ENCODE results near the gene SLC1A3.
"Not testable (repeated sequence)": the region's sequence is repeated elsewhere in the genome, so short reads cannot be mapped to it uniquely, and the experiment has no call there.

The SLC1A3 gene

GRCh38 chr5:36637101-36637500 is 30.7 kb downstream of the SLC1A3 start:
- Histone ChIP-seq H3K27me3 (ENCODE audit: control insufficient read depth, insufficient read depth, low read length) (no peaks in the 10 kb centered on the region), H3K4me3 (ENCODE audit: low read depth, low read length) (no peak overlapping the region), H3K36me3 (ENCODE audit: control insufficient read depth, insufficient read depth, low read length) (no peaks in the 10 kb centered on the region), H3K9ac (ENCODE audit: low read depth, low read length) (no peak overlapping the region), H3K9me3 (ENCODE audit: control insufficient read depth, insufficient read depth, low read length) (no peaks in the 10 kb centered on the region), H3K4me1 (ENCODE audit: control insufficient read depth, insufficient read depth, low read length) (no peaks in the 10 kb centered on the region)

- H3K36me3 ChIP-seq (ENCODE audit: control insufficient read depth, insufficient read depth, low read length), result no peaks in the 10 kb centered on the region
- no peaks in the 10 kb centered on the region for H3K27me3 ChIP-seq (ENCODE audit: control insufficient read depth, insufficient read depth, low read length)
- H3K9ac ChIP-seq (ENCODE audit: low read depth, low read length), result no peak overlapping the region
- H3K4me1 ChIP-seq (ENCODE audit: control insufficient read depth, insufficient read depth, low read length), result no peaks in the 10 kb centered on the region
- H3K4me3 ChIP-seq (ENCODE audit: low read depth, low read length), result no peak overlapping the region
- H3K9me3 ChIP-seq (ENCODE audit: control insufficient read depth, insufficient read depth, low read length), result no peaks in the 10 kb centered on the region
These were observed 31.1 kb downstream of the SLC1A3 start for GRCh38 chr5:36637516-36637915.

- Histone ChIP-seq H3K4me3 (ENCODE audit: low read depth, low read length) (no peak overlapping the region), H3K27me3 (ENCODE audit: control insufficient read depth, insufficient read depth, low read length) (no peaks in the 10 kb centered on the region), H3K4me1 (ENCODE audit: control insufficient read depth, insufficient read depth, low read length) (no peaks in the 10 kb centered on the region), H3K36me3 (ENCODE audit: control insufficient read depth, insufficient read depth, low read length) (no peaks in the 10 kb centered on the region), H3K9ac (ENCODE audit: low read depth, low read length) (no peak overlapping the region), H3K9me3 (ENCODE audit: control insufficient read depth, insufficient read depth, low read length) (no peaks in the 10 kb centered on the region)
These were observed 31.6 kb downstream of the SLC1A3 start for GRCh38 chr5:36638056-36638455.

GRCh38 chr5:36640949-36641348 is 34.5 kb downstream of the SLC1A3 start:
- Histone ChIP-seq H3K4me1 (ENCODE audit: control insufficient read depth, insufficient read depth, low read length) (no peaks in the 10 kb centered on the region), H3K36me3 (ENCODE audit: control insufficient read depth, insufficient read depth, low read length) (no peaks in the 10 kb centered on the region), H3K9me3 (ENCODE audit: control insufficient read depth, insufficient read depth, low read length) (no peaks in the 10 kb centered on the region), H3K27me3 (ENCODE audit: control insufficient read depth, insufficient read depth, low read length) (no peaks in the 10 kb centered on the region), H3K9ac (ENCODE audit: low read depth, low read length) (no peak overlapping the region), H3K4me3 (ENCODE audit: low read depth, low read length) (no peak overlapping the region)

GRCh38 chr5:36641431-36641830 is 35.0 kb downstream of the SLC1A3 start:
- H3K9me3 ChIP-seq (ENCODE audit: control insufficient read depth, insufficient read depth, low read length), result no peaks in the 10 kb centered on the region
- no peaks in the 10 kb centered on the region for H3K36me3 ChIP-seq (ENCODE audit: control insufficient read depth, insufficient read depth, low read length)
- H3K4me3 ChIP-seq (ENCODE audit: low read depth, low read length), result no peak overlapping the region
- no peaks in the 10 kb centered on the region for H3K27me3 ChIP-seq (ENCODE audit: control insufficient read depth, insufficient read depth, low read length)
- no peaks in the 10 kb centered on the region for H3K4me1 ChIP-seq (ENCODE audit: control insufficient read depth, insufficient read depth, low read length)
- H3K9ac ChIP-seq (ENCODE audit: low read depth, low read length), result no peak overlapping the region

- Histone ChIP-seq H3K4me3 (ENCODE audit: low read depth, low read length) (no peak overlapping the region), H3K36me3 (ENCODE audit: control insufficient read depth, insufficient read depth, low read length) (no peaks in the 10 kb centered on the region), H3K4me1 (ENCODE audit: control insufficient read depth, insufficient read depth, low read length) (no peaks in the 10 kb centered on the region), H3K27me3 (ENCODE audit: control insufficient read depth, insufficient read depth, low read length) (no peaks in the 10 kb centered on the region), H3K9ac (ENCODE audit: low read depth, low read length) (no peak overlapping the region), H3K9me3 (ENCODE audit: control insufficient read depth, insufficient read depth, low read length) (no peaks in the 10 kb centered on the region)
These were observed 35.7 kb downstream of the SLC1A3 start for GRCh38 chr5:36642089-36642488.

GRCh38 chr5:36643162-36643561 is 36.8 kb downstream of the SLC1A3 start:
- Histone ChIP-seq H3K9ac (ENCODE audit: low read depth, low read length) (no peak overlapping the region), H3K36me3 (ENCODE audit: control insufficient read depth, insufficient read depth, low read length) (no peaks in the 10 kb centered on the region), H3K27me3 (ENCODE audit: control insufficient read depth, insufficient read depth, low read length) (no peaks in the 10 kb centered on the region), H3K4me3 (ENCODE audit: low read depth, low read length) (no peak overlapping the region), H3K4me1 (ENCODE audit: control insufficient read depth, insufficient read depth, low read length) (no peaks in the 10 kb centered on the region), H3K9me3 (ENCODE audit: control insufficient read depth, insufficient read depth, low read length) (no peaks in the 10 kb centered on the region)

- not testable (repeated sequence) for H3K9me3 ChIP-seq (ENCODE audit: control insufficient read depth, insufficient read depth, low read length); H3K36me3 ChIP-seq (ENCODE audit: control insufficient read depth, insufficient read depth, low read length); H3K9ac ChIP-seq (ENCODE audit: low read depth, low read length); H3K4me1 ChIP-seq (ENCODE audit: control insufficient read depth, insufficient read depth, low read length); H3K27me3 ChIP-seq (ENCODE audit: control insufficient read depth, insufficient read depth, low read length); H3K4me3 ChIP-seq (ENCODE audit: low read depth, low read length)
These were observed 37.4 kb downstream of the SLC1A3 start for GRCh38 chr5:36643841-36644240.

GRCh38 chr5:36644727-36645126 is 38.3 kb downstream of the SLC1A3 start:
- H3K4me3 ChIP-seq (ENCODE audit: low read depth, low read length), result no peak overlapping the region
- no peaks in the 10 kb centered on the region for H3K27me3 ChIP-seq (ENCODE audit: control insufficient read depth, insufficient read depth, low read length)
- no peaks in the 10 kb centered on the region for H3K4me1 ChIP-seq (ENCODE audit: control insufficient read depth, insufficient read depth, low read length)
- no peaks in the 10 kb centered on the region for H3K36me3 ChIP-seq (ENCODE audit: control insufficient read depth, insufficient read depth, low read length)
- H3K9me3 ChIP-seq (ENCODE audit: control insufficient read depth, insufficient read depth, low read length), result no peaks in the 10 kb centered on the region
- H3K9ac ChIP-seq (ENCODE audit: low read depth, low read length), result no peak overlapping the region

GRCh38 chr5:36646100-36646499 is 39.7 kb downstream of the SLC1A3 start:
- H3K4me1 ChIP-seq (ENCODE audit: control insufficient read depth, insufficient read depth, low read length), result no peaks in the 10 kb centered on the region
- H3K36me3 ChIP-seq (ENCODE audit: control insufficient read depth, insufficient read depth, low read length), result no peaks in the 10 kb centered on the region
- no peaks in the 10 kb centered on the region for H3K9me3 ChIP-seq (ENCODE audit: control insufficient read depth, insufficient read depth, low read length)
- H3K4me3 ChIP-seq (ENCODE audit: low read depth, low read length), result no peak overlapping the region
- no peak overlapping the region for H3K9ac ChIP-seq (ENCODE audit: low read depth, low read length)
- H3K27me3 ChIP-seq (ENCODE audit: control insufficient read depth, insufficient read depth, low read length), result no peaks in the 10 kb centered on the region

GRCh38 chr5:36646507-36647023 is 40.2 kb downstream of the SLC1A3 start:
- H3K9me3 ChIP-seq (ENCODE audit: control insufficient read depth, insufficient read depth, low read length), result no peaks in the 10 kb centered on the region
- no peaks in the 10 kb centered on the region for H3K36me3 ChIP-seq (ENCODE audit: control insufficient read depth, insufficient read depth, low read length)
- H3K27me3 ChIP-seq (ENCODE audit: control insufficient read depth, insufficient read depth, low read length), result no peaks in the 10 kb centered on the region
- no peak overlapping the region for H3K4me3 ChIP-seq (ENCODE audit: low read depth, low read length)
- no peak overlapping the region for H3K9ac ChIP-seq (ENCODE audit: low read depth, low read length)
- H3K4me1 ChIP-seq (ENCODE audit: control insufficient read depth, insufficient read depth, low read length), result no peaks in the 10 kb centered on the region

GRCh38 chr5:36647046-36647445 is 40.6 kb downstream of the SLC1A3 start:
- Histone ChIP-seq H3K4me1 (ENCODE audit: control insufficient read depth, insufficient read depth, low read length) (no peaks in the 10 kb centered on the region), H3K36me3 (ENCODE audit: control insufficient read depth, insufficient read depth, low read length) (no peaks in the 10 kb centered on the region), H3K9ac (ENCODE audit: low read depth, low read length) (no peak overlapping the region), H3K9me3 (ENCODE audit: control insufficient read depth, insufficient read depth, low read length) (no peaks in the 10 kb centered on the region), H3K27me3 (ENCODE audit: control insufficient read depth, insufficient read depth, low read length) (no peaks in the 10 kb centered on the region), H3K4me3 (ENCODE audit: low read depth, low read length) (no peak overlapping the region)

GRCh38 chr5:36648426-36648825 is 42.0 kb downstream of the SLC1A3 start:
- no peaks in the 10 kb centered on the region for H3K9me3 ChIP-seq (ENCODE audit: control insufficient read depth, insufficient read depth, low read length)
- no peaks in the 10 kb centered on the region for H3K36me3 ChIP-seq (ENCODE audit: control insufficient read depth, insufficient read depth, low read length)
- H3K27me3 ChIP-seq (ENCODE audit: control insufficient read depth, insufficient read depth, low read length), result no peaks in the 10 kb centered on the region
- H3K9ac ChIP-seq (ENCODE audit: low read depth, low read length), result no peak overlapping the region
- H3K4me1 ChIP-seq (ENCODE audit: control insufficient read depth, insufficient read depth, low read length), result no peaks in the 10 kb centered on the region
- H3K4me3 ChIP-seq (ENCODE audit: low read depth, low read length), result no peak overlapping the region

Data from iPS-15b (cell line).